Transverse colon (tissue), 4 donors: ENCODE data around the gene ABCD1. TPM values are rescaled to one million over a fixed set of nuclear protein-coding genes. Genes with fewer than 3 reads are reported as not detected.

Experiments used
- DNase-seq: peaks from one replicate; pipeline ENCODE4 v3.0.0-alpha.2; 2019
- H3K27ac ChIP-seq, 4 donors: fragments of 200-600 bp; sonication (generic); 2 replicates each; pipeline ENCODE4 v1.5.1; 2016 to 2018; ENCODE audit warnings: inconsistent platforms in 4 of 4
- H3K27me3 ChIP-seq: fragments of 200-600 bp; sonication (generic); 2 replicates; pipeline ENCODE4 v1.5.1; 2017; ENCODE audit warnings: inconsistent platforms
- H3K36me3 ChIP-seq, 4 donors: fragments of 200-600 bp; sonication (generic); 2 replicates each; pipeline ENCODE4 v1.5.1; 2017 to 2019; ENCODE audit warnings: inconsistent platforms in 4 of 4
- H3K4me1 ChIP-seq, 4 donors: fragments of 200-600 bp; sonication (generic); 2 replicates each; pipeline ENCODE4 v1.5.1; 2017 to 2020; ENCODE audit warnings: inconsistent platforms in 4 of 4
- H3K4me3 ChIP-seq, 4 donors: fragments of 200-600 bp; sonication (generic); 1 replicate in 1 of 4; 2 replicates in 3 of 4; pipeline versions ENCODE4 v1.5.1 to v1.6.1; 2017 to 2019; ENCODE audit warnings: inconsistent platforms in 4 of 4
- H3K9me3 ChIP-seq, 2 donors: fragments of 200-600 bp; sonication (generic); 2 replicates each; pipeline ENCODE4 v1.5.1; 2017 to 2019; ENCODE audit warnings: inconsistent platforms in 2 of 2
- CTCF ChIP-seq, 5 experiments: fragments of 200-600 bp in 3 of 5; fragments of 450-650 bp in 2 of 5; sonication (generic) in 3 of 5; IDR thresholded peaks; 1 replicate in 2 of 5; 2 replicates in 3 of 5; pipeline ENCODE4 v1.5.1; 2016 to 2017; ENCODE audit warnings: antibody characterized with exemption in 5 of 5, inconsistent platforms in 3 of 5, mild to moderate bottlenecking in 2 of 5, moderate library complexity in 1 of 5
- EP300 ChIP-seq: sonication (generic); formaldehyde crosslinking; IDR thresholded peaks from one replicate; pipeline ENCODE4 v1.6.1; 2017; ENCODE audit warnings: antibody characterized with exemption, low read depth
- POLR2A ChIP-seq: fragments of 450-650 bp; IDR thresholded peaks from one replicate; pipeline ENCODE4 v1.6.1; 2016; ENCODE audit warnings: antibody characterized with exemption, mild to moderate bottlenecking, moderate library complexity
- POLR2AphosphoS5 ChIP-seq, 3 donors: sonication (generic); formaldehyde crosslinking; IDR thresholded peaks; one replicate each; pipeline ENCODE4 v1.6.1; 2016; ENCODE audit warnings: antibody characterized with exemption in 3 of 3
- WGBS, 2 donors: methylation state at CpG; one replicate each; pipeline ENCODE4 v1.1.5; 2018; ENCODE audit warnings: low coverage in 1 of 2; 5-methylcytosine and 5-hydroxymethylcytosine counted together
- in situ Hi-C, 4 donors: fragments of 200-750 bp; cut with MboI; loops; one replicate each; pipeline versions ENCODE4 v1.15.0 to v1.15.1; 2017; ENCODE audit warnings: low sequenced_read_pairs in 3 of 4, low pct_ligation_motif_present in 1 of 4, low pct_unique_long_range_greater_than_20kb in 1 of 4
- intact Hi-C: fragments of 100-400 bp; cut with DNase I; formaldehyde crosslinking; loops from one replicate; pipeline ENCODE4 v1.15.1; 2023; ENCODE audit warnings: low total_unique reads
- total RNA-seq, 4 donors: library from RNA; depleted of rRNA; stranded (reverse); fragments of >200 nt; gene quantifications; one replicate each; pipeline ENCODE4 v1.1.0, GENCODE V29; 2016

The ABCD1 gene
- total RNA-seq, 4 donors from 2014 or later: 7.0 to 50.5 (median 18.1) TPM

- H3K4me3 ChIP-seq: no peak overlapping the region
- no peaks in the 10 kb centered on the region for H3K27me3 ChIP-seq
- intact Hi-C loops: no loop called here
- WGBS, 2 donors: 83 to 88% methylated on average over 1 to 2 of the region's 2 CpGs
- no peaks in the 10 kb centered on the region for H3K4me1 ChIP-seq
- no peaks in the 10 kb centered on the region for H3K9me3 ChIP-seq
- DNase-seq: no peak
- H3K36me3 ChIP-seq: no peaks in the 10 kb centered on the region
- TF ChIP-seq EP300 (no peak), POLR2A (no peak), CTCF (IDR thresholded peaks at IDR 0.05) (no peak), POLR2AphosphoS5 (IDR thresholded peaks at IDR 0.05) (no peak)
- no peak overlapping the region for H3K27ac ChIP-seq
- in situ Hi-C loops: no loop called here
Observed at GRCh38 chrX:153734871-153735270, 10.2 kb downstream of the ABCD1 start.

- in situ Hi-C loops: no loop called here
- H3K27me3 ChIP-seq: no peaks in the 10 kb centered on the region
- H3K9me3 ChIP-seq: no peaks in the 10 kb centered on the region
- H3K36me3 ChIP-seq: no peaks in the 10 kb centered on the region
- H3K4me1 ChIP-seq: no peaks in the 10 kb centered on the region
- no peak overlapping the region for H3K27ac ChIP-seq
- no peak for TF ChIP-seq CTCF (IDR thresholded peaks at IDR 0.05)
- no peak for TF ChIP-seq POLR2A
- no peak for TF ChIP-seq EP300
- no peak for TF ChIP-seq POLR2AphosphoS5 (IDR thresholded peaks at IDR 0.05)
- no peak overlapping the region for H3K4me3 ChIP-seq
- intact Hi-C loops: no loop called here
- DNase-seq: no peak
- 78% methylated on average over 9 of the region's 9 CpGs; no CpG with 5 or more reads in 1 of the 2 donors for WGBS, 2 donors
Observed at GRCh38 chrX:153735274-153735673, 10.6 kb downstream of the ABCD1 start.

- Histone ChIP-seq H3K36me3 (no peaks in the 10 kb centered on the region), H3K27me3 (no peaks in the 10 kb centered on the region), H3K9me3 (no peaks in the 10 kb centered on the region), H3K27ac (no peak overlapping the region), H3K4me3 (no peak overlapping the region), H3K4me1 (no peaks in the 10 kb centered on the region)
- no peak for DNase-seq
- intact Hi-C loops (no loop called here), in situ Hi-C loops (no loop called here)
- WGBS, 2 donors: 89% methylated on average over 30 of the region's 30 CpGs; no CpG with 5 or more reads in 1 of the 2 donors
- TF ChIP-seq CTCF (IDR thresholded peaks at IDR 0.05) (no peak), POLR2A (no peak)
Observed at GRCh38 chrX:153736071-153736820, 11.6 kb downstream of the ABCD1 start.

- no peak for TF ChIP-seq POLR2A
- no peak for TF ChIP-seq POLR2AphosphoS5 (IDR thresholded peaks at IDR 0.05)
- TF ChIP-seq CTCF (IDR thresholded peaks at IDR 0.05): no peak
- TF ChIP-seq EP300: no peak
- intact Hi-C loops: no loop called here
- DNase-seq: no peak
- Histone ChIP-seq H3K27ac (no peak overlapping the region), H3K27me3 (no peaks in the 10 kb centered on the region), H3K4me3 (no peak overlapping the region), H3K4me1 (no peaks in the 10 kb centered on the region), H3K9me3 (no peaks in the 10 kb centered on the region), H3K36me3 (no peaks in the 10 kb centered on the region)
- 76% methylated on average over 15 of the region's 15 CpGs; no CpG with 5 or more reads in 1 of the 2 donors for WGBS, 2 donors
- in situ Hi-C loops: no loop called here
Observed at GRCh38 chrX:153736871-153737441, 12.3 kb downstream of the ABCD1 start.
